DMS 273 (cell line): ENCODE results near the gene FOXD4L6.
"Not testable (repeated sequence)": the region's sequence is repeated elsewhere in the genome, so short reads cannot be mapped to it uniquely, and the experiment has no call there.

ENCODE experiments used
- DNase-seq: peaks from one replicate; lab custom pipeline; 2025; ENCODE audit not compliant: unreplicated experiment; lab: John Stamatoyannopoulos, UW

The FOXD4L6 gene

DNA sequence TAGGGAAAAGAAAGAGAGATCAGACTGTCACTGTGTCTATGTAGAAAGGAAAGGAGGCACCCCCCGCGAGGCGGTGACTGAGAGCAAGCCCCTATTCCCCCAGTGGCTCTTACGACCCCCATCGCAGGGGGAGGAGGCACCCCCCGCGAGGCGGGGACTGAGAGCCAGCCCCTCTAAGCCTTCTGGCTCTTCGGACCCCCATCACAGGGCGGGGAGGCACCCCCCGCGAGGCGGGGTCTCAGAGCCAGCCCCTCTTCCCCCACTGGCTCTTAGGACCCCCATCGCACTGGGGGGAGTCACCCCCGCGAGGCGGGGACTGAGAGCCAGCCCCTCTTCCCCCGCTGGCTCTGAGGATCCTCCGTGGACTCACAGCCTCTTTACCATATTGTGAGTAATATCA is 23.9 kb downstream of the FOXD4L6 start:
- not testable (repeated sequence) for DNase-seq

DNA sequence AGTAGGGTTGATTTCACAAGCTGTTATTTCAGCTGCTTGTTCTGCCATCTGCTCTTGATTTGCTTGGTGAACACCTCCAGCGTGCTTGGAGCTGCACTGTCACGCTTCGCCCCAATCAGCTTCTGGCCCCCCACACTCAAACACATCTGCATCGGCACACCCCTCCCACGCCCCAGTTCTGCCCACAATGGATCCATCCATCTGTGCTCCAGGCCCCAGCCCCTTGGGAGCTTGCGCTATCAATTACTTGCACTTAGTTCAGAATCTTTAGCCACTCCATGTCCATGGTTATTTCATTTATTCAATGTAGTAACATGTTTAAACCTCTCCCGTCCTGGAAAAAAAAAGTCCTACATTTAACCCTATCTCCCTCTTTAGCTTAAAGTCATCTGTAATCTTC is 28.0 kb downstream of the FOXD4L6 start:
- DNase-seq = not testable (repeated sequence)

DNA sequence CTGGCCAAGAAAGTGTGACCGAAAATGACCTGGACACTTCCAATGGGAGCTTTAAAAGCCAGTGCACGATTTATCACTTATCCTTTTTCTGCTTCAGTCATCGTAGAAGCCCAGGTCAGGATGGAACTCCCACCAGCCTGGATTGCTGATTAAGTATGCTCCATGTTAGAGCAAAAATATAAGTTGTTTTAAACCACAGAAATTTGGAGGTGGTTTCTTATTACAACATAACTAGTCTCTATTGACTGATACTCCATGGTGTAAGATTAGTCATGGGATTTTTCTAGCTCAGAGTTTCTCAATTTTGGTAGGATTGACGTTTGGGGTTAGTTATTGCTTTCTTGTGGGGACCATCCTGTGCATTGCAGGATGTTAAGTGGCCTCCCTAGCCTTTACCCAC is 29.7 kb downstream of the FOXD4L6 start:
- DNase-seq = not testable (repeated sequence)

DNA sequence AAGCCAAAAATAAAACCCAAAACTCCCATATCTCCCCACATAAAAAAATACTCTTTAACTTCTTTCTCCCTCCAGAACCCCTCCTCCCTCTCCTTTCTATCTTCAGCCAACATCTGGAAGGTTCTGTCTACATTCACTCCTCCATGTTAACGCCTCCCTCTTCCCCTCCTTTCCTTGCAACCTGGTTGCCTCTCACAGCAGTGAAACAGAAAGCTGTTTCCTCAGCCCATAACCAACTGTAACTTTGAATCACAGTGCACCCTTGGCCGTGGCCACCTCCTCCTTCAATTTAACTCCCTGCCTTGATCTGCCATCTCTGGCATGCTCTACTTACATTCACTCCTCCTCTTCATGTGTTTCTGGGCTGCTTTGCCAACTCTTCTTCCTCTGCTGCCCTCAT is 33.4 kb downstream of the FOXD4L6 start:
- DNase-seq = not testable (repeated sequence)

DNA sequence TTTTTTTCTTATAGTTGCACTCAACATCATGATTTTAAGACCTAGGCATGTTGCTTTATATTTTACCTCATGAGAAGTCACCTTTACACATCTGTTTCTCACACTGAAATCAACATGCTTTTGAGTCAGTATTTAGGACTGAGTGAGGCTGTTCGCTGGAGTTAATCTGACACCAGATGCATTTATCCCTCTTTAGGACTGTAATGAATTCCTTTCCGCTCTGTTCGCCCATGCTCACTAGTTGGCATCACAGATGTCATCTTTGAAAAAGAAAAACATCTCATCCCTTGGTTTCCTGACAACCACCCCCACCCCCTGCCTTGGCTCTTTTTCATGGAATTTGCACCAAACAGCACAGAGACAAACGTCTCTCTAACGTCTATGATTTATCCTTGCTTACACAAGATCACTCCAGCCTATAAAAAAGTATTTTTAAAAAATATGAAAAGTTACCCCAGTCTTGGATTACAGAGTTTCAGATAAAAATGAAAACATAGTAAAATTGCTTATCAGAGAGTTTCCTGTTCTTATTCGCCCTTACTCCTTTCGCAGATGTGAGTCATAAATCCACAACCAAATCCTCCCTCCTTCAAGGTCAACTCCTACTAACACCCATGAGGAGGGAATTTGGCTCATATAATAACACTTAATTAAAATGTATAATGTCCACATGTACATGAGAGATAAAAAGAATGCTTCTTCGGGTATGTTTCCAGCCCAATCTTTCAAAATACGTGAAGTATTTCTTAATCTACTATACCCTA is 34.3 kb downstream of the FOXD4L6 start:
- not testable (repeated sequence) for DNase-seq

DNA sequence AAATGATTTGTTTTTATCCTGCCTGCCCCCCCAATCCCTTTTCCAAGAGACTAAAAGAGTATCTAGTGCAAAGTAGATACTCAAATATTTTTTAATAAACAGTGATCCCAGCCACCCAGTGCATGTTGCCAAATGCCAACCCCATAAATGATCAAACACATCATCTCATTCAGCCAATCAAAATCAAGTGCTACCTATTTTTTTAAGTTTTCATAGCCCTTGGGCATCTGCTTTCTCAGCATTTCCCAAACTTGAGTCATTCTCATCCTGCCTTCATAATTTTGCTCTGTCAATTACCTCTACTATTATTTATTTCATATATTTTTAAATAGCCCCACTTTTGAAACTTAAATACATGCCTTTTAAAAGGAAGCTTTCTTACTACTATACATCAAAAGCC is 37.6 kb downstream of the FOXD4L6 start:
- not testable (repeated sequence) for DNase-seq

DNA sequence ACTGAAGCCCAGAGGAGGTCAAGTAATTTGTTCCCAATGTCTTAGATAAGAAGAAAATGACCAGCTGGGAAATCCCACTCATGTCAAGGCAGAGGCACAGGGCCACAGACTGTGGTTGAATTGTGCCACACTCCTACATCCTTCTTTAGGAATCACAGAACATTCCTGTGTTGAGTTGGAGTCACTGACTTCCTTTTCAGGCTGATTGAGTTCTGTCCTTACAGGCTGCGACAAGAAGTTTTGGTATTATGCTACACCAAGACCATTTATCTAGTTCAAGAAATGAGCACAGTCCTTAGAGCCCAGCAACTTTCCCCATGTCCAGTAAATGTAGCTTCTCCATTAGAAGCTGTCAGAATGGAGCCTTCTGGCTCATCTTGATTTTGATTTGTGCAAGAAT is 38.1 kb downstream of the FOXD4L6 start:
- DNase-seq = not testable (repeated sequence)

DNA sequence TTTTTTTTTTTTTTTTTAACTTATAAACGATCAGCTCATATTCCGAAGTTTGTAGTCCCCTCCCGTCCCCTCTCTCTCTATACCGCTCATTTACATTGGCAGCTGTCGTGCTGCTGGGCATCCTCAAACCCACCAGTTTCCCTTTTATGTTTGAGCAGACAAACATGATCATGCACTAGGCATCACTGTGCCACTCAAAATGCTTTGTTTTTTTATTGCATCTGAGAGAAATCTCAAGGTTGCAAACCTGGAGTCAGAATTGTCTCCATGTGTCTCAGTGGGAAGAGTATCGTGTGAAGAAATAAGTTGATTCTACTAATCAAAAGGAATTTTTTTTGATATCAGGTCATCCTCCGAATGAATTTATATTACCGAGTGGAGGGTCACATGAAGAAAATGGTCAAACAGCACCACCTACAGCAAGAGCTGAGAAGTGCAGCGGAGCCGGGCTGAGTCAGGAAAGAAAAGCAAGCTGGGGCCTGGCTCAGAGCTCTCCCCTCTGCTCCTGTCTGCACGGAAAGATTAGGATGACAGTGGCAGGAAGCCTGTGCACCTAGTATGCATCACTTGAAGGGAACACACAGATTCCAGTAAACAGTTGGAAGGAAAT is 39.9 kb downstream of the FOXD4L6 start:
- DNase-seq = not testable (repeated sequence)

DNA sequence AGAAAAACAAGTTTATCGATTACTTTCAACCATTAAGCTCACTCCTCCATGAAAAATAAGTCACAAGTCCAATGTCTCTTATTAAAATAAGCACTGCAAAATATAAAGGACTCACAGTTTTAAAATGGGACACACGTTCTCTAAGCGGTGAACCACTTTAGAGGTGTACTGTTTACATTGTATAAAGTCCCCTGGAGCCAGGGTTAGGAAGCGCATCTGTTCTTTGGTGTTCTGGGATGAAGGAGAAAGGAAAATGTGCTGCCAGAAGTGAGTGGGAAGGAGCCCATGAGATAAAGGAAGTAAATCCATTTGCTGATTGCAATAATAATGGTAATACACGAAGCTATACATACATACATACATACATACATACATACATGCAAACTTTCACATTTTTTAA is 40.6 kb downstream of the FOXD4L6 start:
- DNase-seq = not testable (repeated sequence)

DNA sequence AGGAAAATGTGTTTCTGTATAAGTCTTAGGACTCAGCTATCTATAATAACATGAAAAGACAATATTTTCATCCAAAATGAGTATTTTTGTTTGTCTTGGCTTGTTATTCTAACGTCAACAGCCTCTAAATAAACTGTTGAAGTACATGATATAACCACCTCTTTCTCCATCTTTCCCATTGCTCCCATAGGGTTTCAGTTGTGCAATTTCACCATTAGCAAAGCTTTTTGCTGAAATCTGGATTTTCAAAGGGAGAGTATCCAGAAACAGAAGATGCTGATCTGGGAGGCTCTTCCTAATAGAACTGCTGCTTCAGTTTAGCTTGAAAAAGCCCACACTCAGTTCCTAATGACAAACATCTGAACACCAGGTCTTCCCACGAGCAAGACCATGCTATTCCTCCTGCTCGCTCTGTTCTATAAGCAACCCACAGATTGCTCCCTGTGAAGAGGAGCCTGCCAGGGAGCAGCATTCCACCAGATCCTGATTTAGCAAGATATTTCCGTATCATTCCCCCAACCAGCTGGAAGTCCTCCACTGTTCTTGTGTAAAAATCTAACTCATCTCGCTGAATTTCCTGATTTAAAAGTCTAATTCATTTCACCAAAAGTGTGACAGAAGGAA is 41.2 kb downstream of the FOXD4L6 start:
- DNase-seq = not testable (repeated sequence)

DNA sequence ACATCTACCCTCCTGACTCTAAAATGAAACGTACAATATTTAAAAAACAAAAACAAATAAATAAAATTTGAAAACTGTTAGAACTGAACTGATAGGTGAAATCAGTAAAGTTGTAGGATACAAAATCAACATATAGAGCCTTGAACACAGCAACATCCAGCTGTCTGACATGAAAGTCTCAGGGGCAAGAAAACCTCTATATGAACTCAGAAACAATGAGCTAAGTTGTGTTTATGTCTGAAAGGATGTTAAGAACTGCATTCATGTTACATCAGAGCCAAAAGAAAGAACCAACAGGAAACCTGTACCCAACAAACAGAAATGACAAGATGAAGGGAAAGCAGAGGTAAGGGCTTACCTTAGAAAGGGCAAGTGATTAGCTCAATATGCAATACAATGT is 41.8 kb downstream of the FOXD4L6 start:
- not testable (repeated sequence) for DNase-seq

DNA sequence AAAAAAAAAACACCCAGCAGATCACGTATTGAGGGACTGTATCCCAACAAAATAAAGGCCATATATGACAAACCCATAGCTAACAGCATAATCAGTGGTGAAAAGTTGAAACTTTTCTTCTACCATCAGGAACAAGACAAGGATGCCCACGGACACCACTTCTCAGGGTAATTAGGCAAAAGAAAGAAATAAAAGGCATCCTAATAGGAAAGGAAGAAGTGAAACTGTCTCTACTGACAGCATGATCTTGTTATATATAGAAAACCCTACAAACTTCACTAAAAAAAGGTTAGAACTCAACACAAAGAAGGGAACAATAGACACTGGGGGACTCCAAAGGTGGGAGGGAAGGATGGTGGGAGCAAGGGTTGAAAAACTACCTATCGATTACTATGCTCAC is 42.3 kb downstream of the FOXD4L6 start:
- not testable (repeated sequence) for DNase-seq

DNA sequence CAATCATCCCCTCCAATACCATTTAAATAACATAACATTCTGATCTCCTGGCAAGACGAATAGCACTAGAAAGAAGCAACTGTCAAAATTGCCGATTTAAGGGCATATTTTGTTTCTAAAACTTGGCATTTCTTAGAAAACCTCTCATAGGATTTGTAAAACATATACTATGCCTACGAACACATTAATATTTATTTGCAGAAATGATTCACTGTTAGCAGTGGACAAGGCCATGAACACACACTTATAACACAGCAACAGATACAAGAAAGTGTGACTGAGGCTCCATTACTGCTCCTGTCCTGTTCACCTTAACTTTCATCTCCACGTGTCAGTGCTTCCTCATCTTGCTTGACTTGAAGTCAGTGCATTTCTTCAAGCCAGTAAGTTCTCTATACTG is 46.1 kb downstream of the FOXD4L6 start:
- DNase-seq = not testable (repeated sequence)

DNA sequence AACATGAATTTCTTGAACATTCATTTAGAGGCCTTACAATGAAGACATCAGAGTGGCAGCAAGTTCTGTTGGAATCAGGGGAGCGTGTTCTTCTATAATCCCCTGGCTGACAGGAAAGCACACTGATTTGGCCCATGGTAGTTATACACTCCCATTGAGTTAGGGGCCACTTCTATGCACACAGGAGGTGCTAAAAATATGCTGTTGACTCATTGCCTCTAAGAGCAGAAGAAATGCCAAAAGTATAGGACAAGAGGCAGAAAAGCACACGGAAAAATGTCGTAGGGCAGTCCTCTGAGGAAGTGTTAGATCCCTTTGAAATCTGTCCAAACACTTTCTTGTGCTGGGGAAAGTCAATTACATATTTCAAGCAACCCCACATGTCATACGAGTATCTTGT is 49.0 kb downstream of the FOXD4L6 start:
- not testable (repeated sequence) for DNase-seq

DNA sequence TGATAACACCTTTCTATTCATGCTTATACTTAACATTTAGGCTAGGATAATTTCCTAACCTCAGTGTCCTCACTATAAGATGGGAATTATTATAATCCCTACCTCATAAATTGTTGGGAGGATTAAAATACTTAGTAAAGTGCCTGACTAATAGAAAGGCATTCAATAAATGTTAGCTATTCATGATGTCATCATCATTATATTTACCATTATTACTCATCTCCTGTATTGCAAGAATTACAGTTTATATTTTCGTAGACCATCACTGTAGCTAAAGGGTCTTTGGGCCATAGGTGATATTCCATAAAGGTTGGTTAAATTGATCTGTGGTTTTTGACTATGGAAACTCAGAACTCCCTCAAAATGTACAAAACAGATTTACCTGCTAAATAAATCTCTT is 50.9 kb downstream of the FOXD4L6 start:
- DNase-seq = not testable (repeated sequence)
